Esophagus squamous epithelium (tissue), 5 donors: Measurements from ENCODE around the gene LAG3. TPM values are rescaled to one million over a fixed set of nuclear protein-coding genes. Genes with fewer than 3 reads are reported as not detected.

Source experiments
- DNase-seq: peaks from one replicate; lab custom pipeline; 2025; lab: John Stamatoyannopoulos, UW
- H3K27ac ChIP-seq, 4 donors: fragments of 200-600 bp; sonication (generic); one replicate each; pipeline ENCODE4 v1.5.1; 2016 to 2019; ENCODE audit warnings: mild to moderate bottlenecking in 1 of 4
- H3K27me3 ChIP-seq, 4 donors: fragments of 200-600 bp; sonication (generic); 1 replicate in 3 of 4; 2 replicates in 1 of 4; pipeline versions ENCODE4 v1.5.1 to v1.6.0; 2017 to 2021; ENCODE audit warnings: antibody characterized with exemption in 1 of 4
- H3K36me3 ChIP-seq, 3 donors: fragments of 200-600 bp; sonication (generic); one replicate each; pipeline ENCODE4 v1.5.1; 2016 to 2019
- H3K4me1 ChIP-seq, 3 donors: fragments of 200-600 bp; sonication (generic); one replicate each; pipeline ENCODE4 v1.5.1; 2017 to 2019
- H3K4me3 ChIP-seq, 4 donors: fragments of 200-600 bp; sonication (generic); 1 replicate in 3 of 4; 2 replicates in 1 of 4; pipeline ENCODE4 v1.5.1; 2016 to 2019; ENCODE audit warnings: mild to moderate bottlenecking in 2 of 4, moderate library complexity in 1 of 4
- H3K9me3 ChIP-seq, 3 donors: fragments of 200-600 bp; sonication (generic); one replicate each; pipeline ENCODE4 v1.5.1; 2016 to 2019
- POLR2A ChIP-seq, 4 donors: fragments of 450-650 bp; IDR thresholded peaks; one replicate each; pipeline ENCODE4 v1.6.1; 2017; ENCODE audit warnings: antibody characterized with exemption in 4 of 4, mild to moderate bottlenecking in 4 of 4, moderate library complexity in 3 of 4
- WGBS, 2 donors: methylation state at CpG; one replicate each; pipeline ENCODE4 v1.1.5; 2018; 5-methylcytosine and 5-hydroxymethylcytosine counted together
- intact Hi-C: fragments of 100-400 bp; cut with DNase I; formaldehyde crosslinking; loops from one replicate; pipeline ENCODE4 v1.15.0; 2022
- total RNA-seq, 4 donors: library from RNA; depleted of rRNA; stranded (reverse); fragments of >200 nt; gene quantifications; one replicate each; pipeline ENCODE4 v1.1.0, GENCODE V29; 2016
- TF ChIP-seq, protein P1 (sequence below), 6 experiments: fragments of 450-650 bp in 4 of 6; fragments of 200-600 bp in 2 of 6; sonication (generic) in 2 of 6; IDR thresholded peaks; one replicate each; pipeline ENCODE4 v1.5.1; 2016 to 2019; ENCODE audit warnings: antibody characterized with exemption in 6 of 6, mild to moderate bottlenecking in 4 of 6, moderate library complexity in 4 of 6
- donor health status: DM: yes; HTN: yes; CAD: no.

LAG3 gene
- total RNA-seq, 4 donors from 2014 or later, result 0.35 to 0.76 (median 0.50) TPM; not detected in 1

DNA sequence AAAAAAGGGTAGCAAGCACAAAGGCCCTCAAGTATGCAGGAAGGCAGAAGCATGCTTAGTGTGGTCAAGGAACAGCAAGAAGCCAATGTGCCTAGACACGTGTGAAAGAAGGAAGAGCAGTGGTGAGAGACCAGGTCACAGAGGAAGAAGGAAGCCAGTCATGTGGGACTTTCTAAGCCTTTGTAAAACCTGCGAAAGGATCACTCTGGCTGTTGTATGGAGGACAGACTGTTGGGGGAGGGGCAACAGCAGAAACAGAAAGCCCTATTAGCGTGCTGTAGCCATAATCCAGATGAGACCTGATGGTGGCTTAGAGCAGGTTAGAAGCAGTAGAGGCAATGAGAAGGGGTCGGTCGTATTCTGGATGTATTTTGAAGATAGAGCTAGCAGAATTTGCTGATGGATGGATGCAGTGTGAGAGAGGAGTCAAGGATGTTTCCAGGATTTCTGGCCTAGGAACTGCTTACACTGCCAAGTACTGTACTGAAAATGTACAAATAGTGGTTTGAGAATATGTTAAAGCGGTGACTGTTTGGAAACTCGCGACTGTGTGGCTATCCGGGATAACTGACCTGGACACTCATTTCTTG lies 13.7 kb upstream of the LAG3 start:
- Histone ChIP-seq H3K27me3 (no peaks in the 10 kb centered on the region), H3K4me1 (peaks cover 5 to 20% (median 8%) of the 10 kb centered on the region in 3 donors), H3K9me3 (no peaks in the 10 kb centered on the region), H3K36me3 (no peaks in the 10 kb centered on the region), H3K4me3 (no peak overlapping the region), H3K27ac (no peak overlapping the region)
- 81 to 88% methylated on average over 9 of the region's 9 CpGs for WGBS, 2 donors
- intact Hi-C loops, result no loop called here
- DNase-seq, result no peak
- TF ChIP-seq POLR2A (IDR thresholded peaks at IDR 0.05), result no peak
- TF ChIP-seq, protein P1, sequence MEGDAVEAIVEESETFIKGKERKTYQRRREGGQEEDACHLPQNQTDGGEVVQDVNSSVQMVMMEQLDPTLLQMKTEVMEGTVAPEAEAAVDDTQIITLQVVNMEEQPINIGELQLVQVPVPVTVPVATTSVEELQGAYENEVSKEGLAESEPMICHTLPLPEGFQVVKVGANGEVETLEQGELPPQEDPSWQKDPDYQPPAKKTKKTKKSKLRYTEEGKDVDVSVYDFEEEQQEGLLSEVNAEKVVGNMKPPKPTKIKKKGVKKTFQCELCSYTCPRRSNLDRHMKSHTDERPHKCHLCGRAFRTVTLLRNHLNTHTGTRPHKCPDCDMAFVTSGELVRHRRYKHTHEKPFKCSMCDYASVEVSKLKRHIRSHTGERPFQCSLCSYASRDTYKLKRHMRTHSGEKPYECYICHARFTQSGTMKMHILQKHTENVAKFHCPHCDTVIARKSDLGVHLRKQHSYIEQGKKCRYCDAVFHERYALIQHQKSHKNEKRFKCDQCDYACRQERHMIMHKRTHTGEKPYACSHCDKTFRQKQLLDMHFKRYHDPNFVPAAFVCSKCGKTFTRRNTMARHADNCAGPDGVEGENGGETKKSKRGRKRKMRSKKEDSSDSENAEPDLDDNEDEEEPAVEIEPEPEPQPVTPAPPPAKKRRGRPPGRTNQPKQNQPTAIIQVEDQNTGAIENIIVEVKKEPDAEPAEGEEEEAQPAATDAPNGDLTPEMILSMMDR (IDR thresholded peaks at IDR 0.05), result no peak

DNA sequence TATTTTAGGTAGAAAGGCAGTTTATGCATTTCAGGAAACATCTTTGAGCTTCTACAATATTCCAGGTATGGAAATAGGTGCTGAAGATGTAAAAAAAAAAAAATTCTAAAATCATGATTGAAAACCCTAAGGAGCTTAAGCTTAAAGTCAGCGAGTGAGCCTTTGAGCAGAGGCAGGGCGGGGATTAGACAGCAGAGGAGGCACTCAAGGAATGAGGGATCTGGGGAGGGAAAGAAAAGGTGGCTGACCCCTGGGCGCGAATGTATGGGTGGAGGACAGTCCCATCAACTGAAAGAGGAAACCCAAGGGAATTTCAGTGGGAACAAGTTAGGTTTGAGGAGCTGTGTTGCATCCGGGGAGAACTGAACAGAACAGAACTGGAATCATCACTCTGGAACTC lies 12.6 kb upstream of the LAG3 start:
- Histone ChIP-seq H3K36me3 (no peaks in the 10 kb centered on the region), H3K27ac (no peak overlapping the region), H3K9me3 (no peaks in the 10 kb centered on the region), H3K4me1 (peaks cover 7 to 23% (median 10%) of the 10 kb centered on the region in 3 donors), H3K4me3 (no peak overlapping the region), H3K27me3 (no peaks in the 10 kb centered on the region)
- no peak for DNase-seq
- no peak for TF ChIP-seq POLR2A (IDR thresholded peaks at IDR 0.05)
- TF ChIP-seq, protein P1 (IDR thresholded peaks at IDR 0.05), result no peak
- 90 to 94% methylated on average over 5 of the region's 5 CpGs for WGBS, 2 donors
- intact Hi-C loops, result no loop called here

DNA sequence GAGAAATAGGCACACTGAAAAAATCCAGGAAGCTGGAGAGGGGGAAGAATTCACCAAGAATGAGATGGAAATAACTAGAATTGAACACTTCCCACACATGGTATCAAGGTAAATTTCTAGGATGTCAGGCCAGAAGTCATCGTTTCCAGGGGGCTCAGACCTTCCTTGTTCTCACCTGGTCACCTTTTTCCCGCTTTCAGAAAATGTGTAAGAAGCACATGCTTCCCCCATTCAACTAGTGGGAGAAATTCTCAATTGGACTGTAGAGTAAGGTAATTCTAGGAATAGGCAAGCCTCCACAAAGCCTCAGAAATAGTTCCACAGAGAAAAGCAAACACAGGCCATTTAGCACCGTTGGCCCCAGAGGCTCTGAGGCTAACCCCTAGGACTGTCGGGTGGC lies 8.9 kb upstream of the LAG3 start:
- 38 to 46% methylated on average over 4 of the region's 4 CpGs for WGBS, 2 donors
- DNase-seq, result no peak
- Histone ChIP-seq H3K9me3 (no peaks in the 10 kb centered on the region), H3K36me3 (no peaks in the 10 kb centered on the region), H3K4me3 (peak overlapping the region; percentile 15 to 85 (median 66)), H3K27me3 (no peaks in the 10 kb centered on the region), H3K4me1 (peaks cover 21 to 49% (median 27%) of the 10 kb centered on the region in 3 donors), H3K27ac (peak overlapping the region; percentile 95 to 99 (median 98))
- intact Hi-C loops, result no loop called here
- no peak for TF ChIP-seq POLR2A (IDR thresholded peaks at IDR 0.05)
- TF ChIP-seq, protein P1 (IDR thresholded peaks at IDR 0.05), result no peak

DNA sequence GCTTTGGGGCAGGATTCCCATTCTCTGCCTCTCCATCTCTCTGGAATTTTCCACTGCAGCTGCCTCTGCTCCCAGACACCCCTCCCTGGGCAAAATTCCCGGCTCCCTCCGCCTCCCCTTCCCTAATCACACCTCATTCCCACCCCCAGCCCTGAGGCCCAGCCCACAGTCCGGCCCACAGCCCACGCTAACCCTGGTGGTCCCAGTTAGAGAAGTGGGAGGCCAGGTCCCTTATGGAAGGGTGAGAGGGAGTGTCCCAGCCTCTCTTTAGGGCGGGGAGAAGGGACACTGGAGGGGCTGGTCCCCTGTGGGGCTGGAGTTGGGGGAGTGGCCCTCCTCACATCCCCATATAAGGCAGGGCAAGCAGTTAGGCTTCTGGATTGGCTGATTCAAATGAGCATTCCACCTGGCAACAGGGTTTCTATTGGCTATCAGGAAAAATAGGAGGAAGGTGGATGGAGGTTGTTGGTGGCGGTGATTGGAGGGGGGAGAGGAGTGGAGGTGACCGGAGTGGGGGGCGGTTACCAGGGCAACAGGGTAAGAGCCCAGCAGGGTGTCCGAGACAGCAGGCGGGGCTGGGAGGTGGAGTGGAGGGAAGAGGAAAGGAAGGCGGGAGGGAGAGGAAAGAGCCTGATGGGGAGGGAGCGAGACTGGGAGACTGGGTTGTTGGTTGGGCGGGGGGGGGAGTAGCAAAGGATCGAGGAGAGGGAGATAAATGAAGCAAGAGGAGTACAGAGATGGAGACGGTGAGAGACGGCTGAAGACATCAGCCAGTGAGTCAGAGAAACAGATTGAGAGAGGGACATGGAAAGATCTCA lies 8.1 kb upstream of the LAG3 start:
- DNase-seq, result no peak
- Histone ChIP-seq H3K4me1 (peaks cover 29 to 57% (median 36%) of the 10 kb centered on the region in 3 donors), H3K27ac (peak overlapping the region; percentile 95 to 99 (median 98)), H3K9me3 (no peaks in the 10 kb centered on the region), H3K4me3 (peak overlapping the region; percentile 15 to 85 (median 66)), H3K27me3 (no peaks in the 10 kb centered on the region), H3K36me3 (no peaks in the 10 kb centered on the region)
- TF ChIP-seq, protein P1 (IDR thresholded peaks at IDR 0.05), result no peak
- TF ChIP-seq POLR2A (IDR thresholded peaks at IDR 0.05), result peak in 1 of 4 donors; percentile 5
- 1 to 6% methylated on average over 9 to 13 of the region's 16 CpGs for WGBS, 2 donors
- intact Hi-C loops, result no loop called here
